HEK293 (cell line): Measurements from ENCODE around the gene VPS13D.

Source experiments
- CTCF ChIA-PET: fragments of 350-600 bp; formaldehyde crosslinking; extraction: SDS; loops from one replicate; lab custom pipeline; 2021; ENCODE audit warnings: antibody characterized with exemption; lab: Yijun Ruan, JAX
- POLR2A ChIA-PET: fragments of 300-600 bp; formaldehyde crosslinking; extraction: SDS; loops from one replicate; lab custom pipeline; 2020; ENCODE audit warnings: antibody characterized with exemption, inconsistent platforms; lab: Yijun Ruan, JAX
- H3K27ac ChIP-seq: fragments of 200-500 bp; sonication (Bioruptor generic); 2 replicates; pipeline ENCODE4 v1.5.1; 2014; ENCODE audit warnings: low read depth, low read length, control low read depth, inconsistent platforms; ENCODE audit errors: extremely low read depth
- H3K36me3 ChIP-seq, 2 experiments: fragments of 200-500 bp in 1 of 2; sonication (Bioruptor generic) in 1 of 2; 1 replicate in 1 of 2; 2 replicates in 1 of 2; pipeline ENCODE4 v1.5.1; 2014 to 2017; ENCODE audit warnings: inconsistent platforms in 2 of 2, low read length in 2 of 2; ENCODE audit not compliant: control insufficient read depth in 2 of 2, insufficient read depth in 1 of 2
- H3K4me1 ChIP-seq: fragments of 200-500 bp; sonication (Bioruptor generic); 2 replicates; pipeline ENCODE4 v1.5.1; 2014; ENCODE audit warnings: mild to moderate bottlenecking, low read length, inconsistent platforms; ENCODE audit not compliant: control insufficient read depth, insufficient read depth
- H3K4me3 ChIP-seq: 2 replicates; pipeline ENCODE4 v1.5.1; 2011; ENCODE audit warnings: low read depth, mild to moderate bottlenecking, control low read depth, low read length, moderate library complexity
- H3K9me3 ChIP-seq: fragments of 200-500 bp; sonication (Bioruptor generic); 2 replicates; pipeline ENCODE4 v1.5.1; 2014; ENCODE audit warnings: low read depth, low read length, inconsistent platforms; ENCODE audit not compliant: control insufficient read depth, insufficient read depth
- FEZF1 ChIP-seq: fragments of 450-650 bp; formaldehyde crosslinking; IDR thresholded peaks from 2 replicates; pipeline ENCODE4 v1.5.1; 2016; ENCODE audit warnings: missing biosample characterization, missing genetic modification characterization
- GLIS2 ChIP-seq: fragments of 450-650 bp; formaldehyde crosslinking; IDR thresholded peaks from 2 replicates; pipeline ENCODE4 v1.5.1; 2016; ENCODE audit warnings: missing biosample characterization, missing genetic modification characterization
- PRDM2 ChIP-seq: fragments of 450-650 bp; formaldehyde crosslinking; IDR thresholded peaks from 2 replicates; pipeline ENCODE4 v1.5.1; 2016; ENCODE audit warnings: missing biosample characterization, missing genetic modification characterization, borderline replicate concordance
- SETDB1 ChIP-seq: IDR thresholded peaks from one replicate; pipeline ENCODE4 v1.6.1; 2017; ENCODE audit warnings: mild to moderate bottlenecking, low read length, moderate library complexity, mixed read lengths; ENCODE audit not compliant: insufficient read length
- SP2 ChIP-seq: fragments of 450-650 bp; formaldehyde crosslinking; IDR thresholded peaks from 2 replicates; pipeline ENCODE4 v1.5.1; 2016; ENCODE audit warnings: missing biosample characterization, missing genetic modification characterization
- ZBTB49 ChIP-seq: fragments of 450-650 bp; formaldehyde crosslinking; IDR thresholded peaks from 2 replicates; pipeline ENCODE4 v1.5.1; 2016; ENCODE audit warnings: missing biosample characterization, missing genetic modification characterization, low read depth
- ZFP41 ChIP-seq: fragments of 450-650 bp; formaldehyde crosslinking; IDR thresholded peaks from 2 replicates; pipeline ENCODE4 v1.5.1; 2016; ENCODE audit warnings: missing biosample characterization, missing genetic modification characterization, borderline replicate concordance
- ZIC2 ChIP-seq: fragments of 450-650 bp; formaldehyde crosslinking; IDR thresholded peaks from 2 replicates; pipeline ENCODE4 v1.5.1; 2016; ENCODE audit warnings: missing biosample characterization, missing genetic modification characterization
- ZNF18 ChIP-seq: fragments of 450-650 bp; formaldehyde crosslinking; IDR thresholded peaks from 2 replicates; pipeline ENCODE4 v1.5.1; 2016; ENCODE audit warnings: missing biosample characterization, missing genetic modification characterization
- ZNF2 ChIP-seq: fragments of 450-650 bp; formaldehyde crosslinking; IDR thresholded peaks from 2 replicates; pipeline ENCODE4 v1.5.1; 2016; ENCODE audit warnings: missing biosample characterization, missing genetic modification characterization
- ZNF202 ChIP-seq: fragments of 450-650 bp; formaldehyde crosslinking; IDR thresholded peaks from 2 replicates; pipeline ENCODE4 v1.5.1; 2016; ENCODE audit warnings: missing biosample characterization, missing genetic modification characterization, borderline replicate concordance
- ZNF248 ChIP-seq: fragments of 450-650 bp; formaldehyde crosslinking; IDR thresholded peaks from 2 replicates; pipeline ENCODE4 v1.5.1; 2017; ENCODE audit warnings: missing biosample characterization, missing genetic modification characterization
- ZNF26 ChIP-seq: fragments of 450-650 bp; formaldehyde crosslinking; IDR thresholded peaks from 2 replicates; pipeline ENCODE4 v1.5.1; 2016; ENCODE audit warnings: missing biosample characterization, missing genetic modification characterization
- ZNF280C ChIP-seq: fragments of 450-650 bp; formaldehyde crosslinking; IDR thresholded peaks from 2 replicates; pipeline ENCODE4 v1.5.1; 2016; ENCODE audit warnings: missing biosample characterization, missing genetic modification characterization
- ZNF292 ChIP-seq: fragments of 450-650 bp; formaldehyde crosslinking; IDR thresholded peaks from 2 replicates; pipeline ENCODE4 v1.5.1; 2016; ENCODE audit warnings: low read depth, missing biosample characterization, missing genetic modification characterization, borderline replicate concordance
- ZNF404 ChIP-seq: fragments of 450-650 bp; formaldehyde crosslinking; IDR thresholded peaks from 2 replicates; pipeline ENCODE4 v1.5.1; 2017; ENCODE audit warnings: missing biosample characterization, missing genetic modification characterization
- ZNF423 ChIP-seq: fragments of 450-650 bp; formaldehyde crosslinking; IDR thresholded peaks from 2 replicates; pipeline ENCODE4 v1.5.1; 2016; ENCODE audit warnings: missing biosample characterization, missing genetic modification characterization
- ZNF449 ChIP-seq: fragments of 450-650 bp; formaldehyde crosslinking; IDR thresholded peaks from 2 replicates; pipeline ENCODE4 v1.5.1; 2017; ENCODE audit warnings: missing biosample characterization, mild to moderate bottlenecking, missing genetic modification characterization, moderate library complexity
- ZNF548 ChIP-seq: fragments of 450-650 bp; formaldehyde crosslinking; IDR thresholded peaks from 2 replicates; pipeline ENCODE4 v1.5.1; 2016; ENCODE audit warnings: missing biosample characterization, missing genetic modification characterization
- ZNF791 ChIP-seq: fragments of 450-650 bp; formaldehyde crosslinking; IDR thresholded peaks from 2 replicates; pipeline ENCODE4 v1.5.1; 2016; ENCODE audit warnings: missing biosample characterization, missing genetic modification characterization

The VPS13D gene

GRCh38 chr1:12552951-12553921, 323.4 kb downstream of the VPS13D start (continued):
- TF ChIP-seq ZNF423: no peak
- no peak for TF ChIP-seq ZNF292 (tag by site-specific recombination)
- no peak for TF ChIP-seq ZNF202 (tag by site-specific recombination)
- no peak for TF ChIP-seq FEZF1 (tag by site-specific recombination)
- TF ChIP-seq ZNF280C (tag by site-specific recombination): no peak
- no peak for TF ChIP-seq ZNF548
- no peak for TF ChIP-seq ZNF26 (tag by site-specific recombination)
- TF ChIP-seq ZNF18: no peak
- TF ChIP-seq ZNF791 (tag by site-specific recombination): no peak

- no peak for TF ChIP-seq ZNF449 (tag by site-specific recombination)
- TF ChIP-seq ZNF2 (tag by site-specific recombination): no peak
- no peak for TF ChIP-seq ZFP41
- TF ChIP-seq ZNF404 (tag by site-specific recombination): no peak
- peak; percentile 26 for TF ChIP-seq SETDB1
- TF ChIP-seq ZIC2 (tag by site-specific recombination): no peak
- no peak for TF ChIP-seq PRDM2 (tag by site-specific recombination)
- TF ChIP-seq SP2: 0 out of 2 replicates have a peak, but pooled peaks have one; percentile 9
- TF ChIP-seq ZNF248 (tag by site-specific recombination): no peak
- no peak for TF ChIP-seq ZBTB49 (tag by site-specific recombination)
- no peak for TF ChIP-seq GLIS2 (tag by site-specific recombination)
- Histone ChIP-seq H3K4me1 (peaks cover 11% of the 10 kb centered on the region), H3K9me3 (no peaks in the 10 kb centered on the region), H3K4me3 (no peak overlapping the region), H3K36me3 (no peaks in the 10 kb centered on the region), H3K27ac (no peak overlapping the region)
- POLR2A ChIA-PET: no interaction called here
- CTCF ChIA-PET: no interaction called here
Observed at GRCh38 chr1:12553963-12554362, 324.1 kb downstream of the VPS13D start.
